ENCODE measurements around the gene PTGES3. TPM values are rescaled to one million over a fixed set of nuclear protein-coding genes. Genes with fewer than 3 reads are reported as not detected.

The PTGES3 gene
- total and polyA plus RNA-seq, 8 donors: 43.3 to 145 (median 97.2) TPM

GRCh38 chr12:56677680-56678079 lies 10.4 kb downstream of the PTGES3 start:
- Histone ChIP-seq H3K36me3 (peaks cover 0 to 21% (median 20%) of the 10 kb centered on the region in 4 donors), H3K9me3 (no peaks in the 10 kb centered on the region), H3K27me3 (no peaks in the 10 kb centered on the region), H3K27ac (no peak overlapping the region), H3K4me3 (no peak overlapping the region), H3K4me1 (peaks cover 19 to 88% (median 57%) of the 10 kb centered on the region in 4 donors)
- no peak for TF ChIP-seq POLR2A (IDR thresholded peaks at IDR 0.05)
- no peak for TF ChIP-seq EP300 (IDR thresholded peaks at IDR 0.05)
- TF ChIP-seq CTCF (IDR thresholded peaks at IDR 0.05): no peak
- TF ChIP-seq POLR2AphosphoS5 (IDR thresholded peaks at IDR 0.05): no peak
- WGBS, 5 donors: 70 to 81% (median 76%) methylated on average over 1 of the region's 1 CpG
- DNase-seq: no peak
- intact Hi-C loops (cut with DNase I; ENCODE audit: low total_unique reads): no loop called here

GRCh38 chr12:56676851-56677580 lies 11.1 kb downstream of the PTGES3 start:
- DNase-seq: no peak
- Histone ChIP-seq H3K36me3 (peaks cover 2 to 27% (median 26%) of the 10 kb centered on the region in 4 donors), H3K27ac (no peak overlapping the region), H3K9me3 (no peaks in the 10 kb centered on the region), H3K4me1 (peaks cover 19 to 88% (median 56%) of the 10 kb centered on the region in 4 donors), H3K27me3 (no peaks in the 10 kb centered on the region), H3K4me3 (no peak overlapping the region)
- 78 to 83% (median 82%) methylated on average over 11 of the region's 11 CpGs for WGBS, 5 donors
- intact Hi-C loops (cut with DNase I; ENCODE audit: low total_unique reads): no loop called here
- TF ChIP-seq POLR2A (IDR thresholded peaks at IDR 0.05): no peak
- TF ChIP-seq POLR2AphosphoS5 (IDR thresholded peaks at IDR 0.05): no peak
- no peak for TF ChIP-seq CTCF (IDR thresholded peaks at IDR 0.05)
- no peak for TF ChIP-seq EP300 (IDR thresholded peaks at IDR 0.05)

GRCh38 chr12:56671608-56672007 lies 16.5 kb downstream of the PTGES3 start:
- no peak overlapping the region for H3K27ac ChIP-seq
- WGBS, 5 donors: 77 to 86% (median 82%) methylated on average over 2 of the region's 2 CpGs
- intact Hi-C loops (cut with DNase I; ENCODE audit: low total_unique reads): no loop called here
- DNase-seq: no peak
- H3K4me3 ChIP-seq: no peak overlapping the region
- TF ChIP-seq CTCF (IDR thresholded peaks at IDR 0.05) (no peak), POLR2A (IDR thresholded peaks at IDR 0.05) (no peak), POLR2AphosphoS5 (IDR thresholded peaks at IDR 0.05) (no peak), EP300 (IDR thresholded peaks at IDR 0.05) (no peak)
- H3K9me3 ChIP-seq: no peaks in the 10 kb centered on the region
- H3K4me1 ChIP-seq: peaks cover 9 to 51% (median 31%) of the 10 kb centered on the region in 4 donors
- H3K36me3 ChIP-seq: peaks cover 41 to 67% (median 62%) of the 10 kb centered on the region in 4 donors
- H3K27me3 ChIP-seq: no peaks in the 10 kb centered on the region

GRCh38 chr12:56670836-56671235 lies 17.2 kb downstream of the PTGES3 start:
- TF ChIP-seq POLR2A (IDR thresholded peaks at IDR 0.05) (no peak), POLR2AphosphoS5 (IDR thresholded peaks at IDR 0.05) (no peak), CTCF (IDR thresholded peaks at IDR 0.05) (no peak), EP300 (IDR thresholded peaks at IDR 0.05) (no peak)
- Histone ChIP-seq H3K27ac (no peak overlapping the region), H3K9me3 (no peaks in the 10 kb centered on the region), H3K4me3 (no peak overlapping the region), H3K36me3 (peaks cover 48 to 74% (median 70%) of the 10 kb centered on the region in 4 donors), H3K4me1 (peaks cover 8 to 43% (median 26%) of the 10 kb centered on the region in 4 donors), H3K27me3 (no peaks in the 10 kb centered on the region)
- no peak for DNase-seq
- WGBS, 5 donors: 88 to 94% (median 90%) methylated on average over 4 of the region's 4 CpGs
- intact Hi-C loops (cut with DNase I; ENCODE audit: low total_unique reads): no loop called here

Data from stomach (tissue), 9 donors.